ENCODE data around the gene CASK.
A peak's percentile ranks its signal among the peaks of the same experiment; 100 is the strongest.
"Not testable (repeated sequence)": the region's sequence is repeated elsewhere in the genome, so short reads cannot be mapped to it uniquely, and the experiment has no call there.

CASK gene

DNA sequence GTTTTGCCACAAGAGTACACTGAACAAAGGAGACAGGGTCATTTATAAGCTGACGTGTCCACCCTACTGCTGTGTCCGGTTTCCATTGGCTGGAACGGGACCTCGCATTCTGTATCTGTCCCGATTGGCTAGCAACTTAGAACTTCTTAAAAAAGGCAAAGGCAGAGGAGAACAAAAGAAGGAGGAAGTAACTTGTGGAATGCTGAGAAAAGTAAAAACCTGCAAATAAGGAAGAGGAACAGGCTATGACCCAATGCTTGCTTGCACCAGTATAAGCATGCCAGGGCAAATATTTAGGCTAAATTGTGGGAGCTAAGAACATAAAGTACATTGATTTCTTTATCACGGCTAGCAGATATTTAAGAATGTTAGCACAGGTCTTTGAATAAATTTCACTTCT is 203.7 kb downstream of the CASK start:
- not testable (repeated sequence) for H3K36me3 Mint-ChIP-seq; H3K27me3 Mint-ChIP-seq; H3K9me3 Mint-ChIP-seq (ENCODE audit: low read depth); H3K4me3 Mint-ChIP-seq
- H3K27ac Mint-ChIP-seq: peak overlapping the region; percentile 66
- H3K4me1 Mint-ChIP-seq (ENCODE audit: low read depth): peaks cover 58% of the 10 kb centered on the region

DNA sequence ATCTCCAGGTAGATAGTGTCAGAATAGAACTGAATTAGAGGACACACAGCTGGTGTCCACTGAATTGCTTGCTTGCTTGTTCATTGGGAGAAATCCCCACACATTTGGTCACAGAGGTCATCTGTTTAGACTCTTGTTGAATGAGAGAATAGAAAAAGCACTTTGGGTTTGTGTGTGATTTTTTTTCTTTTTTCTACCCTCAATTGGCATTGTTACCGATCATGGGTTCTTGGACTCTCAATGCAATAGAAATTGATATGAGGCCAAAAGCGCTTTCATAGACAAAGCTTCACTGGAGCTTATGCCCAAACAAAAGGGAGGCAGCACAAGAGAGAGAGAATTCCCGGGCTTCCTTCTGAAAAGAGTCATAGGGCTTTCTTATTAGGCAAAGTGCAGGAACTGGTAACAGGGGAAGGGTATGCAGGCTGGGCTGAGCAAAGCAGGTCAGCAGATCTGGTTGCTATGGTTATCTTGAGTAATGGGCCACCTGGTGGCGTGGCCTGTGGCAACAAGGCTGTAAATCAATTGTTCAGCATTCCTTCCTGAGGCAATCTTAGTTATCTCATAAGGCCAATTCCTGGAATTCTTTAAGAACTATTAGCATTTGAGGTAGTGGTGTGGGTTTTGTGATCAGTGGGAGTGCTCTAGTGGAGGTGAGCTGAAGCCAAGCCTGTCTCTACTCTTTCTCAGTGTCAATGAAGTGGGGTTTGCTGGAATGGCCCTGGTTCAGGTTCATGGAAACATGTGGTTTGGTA is 204.7 kb downstream of the CASK start:
- H3K4me1 Mint-ChIP-seq (ENCODE audit: low read depth): peaks cover 50% of the 10 kb centered on the region
- H3K9me3 Mint-ChIP-seq (ENCODE audit: low read depth): peaks cover 6% of the 10 kb centered on the region
- H3K4me3 Mint-ChIP-seq: no peak overlapping the region
- H3K27ac Mint-ChIP-seq: no peak overlapping the region
- H3K27me3 Mint-ChIP-seq: no peaks in the 10 kb centered on the region
- H3K36me3 Mint-ChIP-seq: peaks cover 14% of the 10 kb centered on the region

DNA sequence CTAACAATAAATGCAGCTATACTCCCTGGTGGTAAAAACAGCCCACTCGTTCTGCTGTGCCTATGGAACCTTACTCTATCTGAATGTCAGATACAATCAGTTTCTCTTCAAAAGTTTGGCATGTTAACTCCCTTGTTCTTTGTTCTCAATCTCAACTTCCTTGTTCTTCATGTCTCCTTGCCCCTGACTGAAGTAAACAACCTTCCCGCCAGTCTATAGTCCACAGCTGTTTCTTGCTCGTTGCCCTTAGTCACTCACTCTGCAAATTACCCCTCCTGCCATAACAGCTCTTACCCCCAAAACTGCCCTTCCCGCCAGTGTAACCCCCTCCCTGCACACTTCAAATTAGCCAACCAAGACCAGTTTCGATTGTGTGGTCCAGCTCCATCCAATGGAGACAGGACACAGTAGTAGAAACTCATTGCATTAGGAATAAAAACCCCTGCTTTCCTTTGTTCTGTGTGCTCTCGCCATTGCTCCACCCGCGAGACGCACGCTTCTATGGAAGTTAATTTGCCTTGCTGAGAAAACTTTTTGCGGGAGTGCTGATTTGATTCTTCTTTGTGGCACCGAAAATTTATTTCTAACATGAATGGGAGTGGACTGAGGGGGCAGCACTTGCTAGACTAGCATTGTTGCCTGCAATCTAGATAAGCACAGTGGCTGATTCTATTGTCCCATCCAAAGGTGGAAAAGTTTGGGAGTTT is 206.4 kb downstream of the CASK start:
- Mint-ChIP-seq H3K4me3 (no peak overlapping the region), H3K9me3 (ENCODE audit: low read depth) (no peaks in the 10 kb centered on the region), H3K36me3 (peaks cover 14% of the 10 kb centered on the region)

DNA sequence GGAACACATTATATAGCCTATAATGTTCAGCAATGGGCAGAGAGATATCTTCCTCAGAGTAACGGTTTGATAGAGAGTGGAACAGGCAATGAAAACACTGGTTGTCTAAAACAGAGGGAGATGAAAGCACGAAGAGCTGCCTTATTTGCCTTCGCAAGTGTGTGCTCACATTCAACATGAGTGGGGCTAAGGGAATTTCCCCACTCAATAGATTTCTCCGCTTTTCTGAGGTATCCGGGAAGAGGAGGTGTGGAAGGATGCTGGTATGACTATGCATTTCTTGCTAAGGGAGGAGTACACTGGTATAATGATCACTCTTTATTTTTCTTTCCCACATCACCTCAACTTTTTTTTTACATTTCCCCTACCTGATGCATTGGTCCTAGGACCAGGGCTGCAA is 207.1 kb downstream of the CASK start:
- peaks cover 34% of the 10 kb centered on the region for H3K4me1 Mint-ChIP-seq (ENCODE audit: low read depth)
- peak overlapping the region; percentile 22 for H3K27ac Mint-ChIP-seq
- no peaks in the 10 kb centered on the region for H3K9me3 Mint-ChIP-seq (ENCODE audit: low read depth)
- no peak overlapping the region for H3K4me3 Mint-ChIP-seq
- peaks cover 14% of the 10 kb centered on the region for H3K36me3 Mint-ChIP-seq
- H3K27me3 Mint-ChIP-seq: no peaks in the 10 kb centered on the region

More for the DNA sequence above, 206.4 kb downstream of the CASK start:
- Mint-ChIP-seq H3K27me3 (no peaks in the 10 kb centered on the region), H3K27ac (no peak overlapping the region), H3K4me1 (ENCODE audit: low read depth) (peaks cover 37% of the 10 kb centered on the region)

DNA sequence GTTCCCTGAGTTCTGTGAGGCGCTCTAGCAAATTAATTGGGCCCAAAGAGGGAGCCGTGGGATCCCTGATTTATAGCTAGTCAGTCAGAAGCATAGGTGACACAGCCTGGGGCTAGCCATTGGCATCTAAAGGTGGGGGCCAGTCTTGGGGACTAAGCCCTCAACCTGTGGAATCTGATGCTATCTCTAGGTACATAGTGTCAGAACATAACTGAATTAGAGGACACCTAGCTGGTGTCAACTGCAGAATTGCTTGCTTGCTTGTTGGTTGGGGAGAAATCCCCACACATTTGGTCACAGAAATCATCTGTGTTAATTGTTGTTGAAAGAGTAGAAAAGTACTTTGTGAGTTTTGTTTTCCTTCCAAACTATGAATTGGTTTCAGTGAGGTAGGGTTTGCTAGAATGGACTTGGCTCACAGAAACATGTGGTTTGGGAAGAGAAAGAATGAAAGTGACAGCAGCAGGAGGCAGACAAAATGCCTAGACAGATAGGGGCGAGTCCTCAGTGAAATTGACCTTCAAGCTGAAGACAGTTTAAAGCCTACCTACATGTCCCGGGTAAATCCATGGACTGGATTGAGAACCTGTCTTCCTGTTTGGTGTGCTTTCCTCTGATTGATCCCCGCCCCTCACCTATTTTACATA is 212.2 kb downstream of the CASK start:
- Mint-ChIP-seq H3K4me3 (no peak overlapping the region), H3K9me3 (ENCODE audit: low read depth) (no peaks in the 10 kb centered on the region), H3K36me3 (peaks cover 7% of the 10 kb centered on the region), H3K27ac (no peak overlapping the region), H3K27me3 (no peaks in the 10 kb centered on the region), H3K4me1 (ENCODE audit: low read depth) (peaks cover 37% of the 10 kb centered on the region)

DNA sequence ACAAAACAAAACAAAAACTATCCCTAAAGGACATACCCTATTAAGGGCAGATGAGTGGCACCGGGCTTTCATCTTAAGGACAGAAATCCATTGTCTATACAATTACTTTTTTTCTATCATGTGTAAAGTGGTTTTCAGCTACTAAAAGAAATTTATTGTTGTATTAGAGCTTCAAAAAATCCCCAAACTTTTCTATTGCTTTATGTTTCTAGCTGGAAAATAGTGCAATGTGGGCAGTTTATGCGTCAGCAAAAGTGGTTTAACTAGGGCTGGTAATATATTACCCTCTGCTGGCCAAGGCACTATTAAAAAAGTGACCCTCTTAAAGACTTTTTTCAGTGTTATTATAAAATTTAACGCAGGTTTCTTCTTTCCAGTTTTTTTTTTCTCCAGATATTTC is 214.9 kb downstream of the CASK start:
- H3K36me3 Mint-ChIP-seq: peaks cover 2% of the 10 kb centered on the region
- peaks cover 50% of the 10 kb centered on the region for H3K4me1 Mint-ChIP-seq (ENCODE audit: low read depth)
- no peaks in the 10 kb centered on the region for H3K27me3 Mint-ChIP-seq
- H3K9me3 Mint-ChIP-seq (ENCODE audit: low read depth): no peaks in the 10 kb centered on the region
- H3K4me3 Mint-ChIP-seq: no peak overlapping the region
- no peak overlapping the region for H3K27ac Mint-ChIP-seq

DNA sequence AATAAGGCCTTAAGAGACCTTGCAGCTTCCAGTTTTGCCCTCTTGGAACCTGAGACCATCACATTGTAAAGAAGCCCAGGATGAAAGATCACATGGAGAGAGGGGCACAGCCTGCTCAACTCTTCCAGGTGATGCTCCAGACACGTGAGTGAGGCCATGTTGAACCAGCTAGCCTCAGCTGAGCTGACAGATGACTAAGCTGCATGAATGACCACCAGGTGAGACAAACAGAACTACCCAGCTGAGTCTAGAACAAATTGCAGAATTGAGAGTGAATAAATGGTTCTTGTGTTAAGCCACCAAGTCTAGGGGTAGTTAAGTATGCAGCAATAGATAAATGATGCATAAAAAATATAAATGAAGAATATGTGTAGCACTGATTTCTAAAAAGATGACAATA is 216.1 kb downstream of the CASK start:
- Mint-ChIP-seq H3K9me3 (ENCODE audit: low read depth) (no peaks in the 10 kb centered on the region), H3K36me3 (no peaks in the 10 kb centered on the region), H3K4me1 (ENCODE audit: low read depth) (peaks cover 51% of the 10 kb centered on the region), H3K4me3 (no peak overlapping the region), H3K27ac (peak overlapping the region; percentile 54), H3K27me3 (no peaks in the 10 kb centered on the region)

DNA sequence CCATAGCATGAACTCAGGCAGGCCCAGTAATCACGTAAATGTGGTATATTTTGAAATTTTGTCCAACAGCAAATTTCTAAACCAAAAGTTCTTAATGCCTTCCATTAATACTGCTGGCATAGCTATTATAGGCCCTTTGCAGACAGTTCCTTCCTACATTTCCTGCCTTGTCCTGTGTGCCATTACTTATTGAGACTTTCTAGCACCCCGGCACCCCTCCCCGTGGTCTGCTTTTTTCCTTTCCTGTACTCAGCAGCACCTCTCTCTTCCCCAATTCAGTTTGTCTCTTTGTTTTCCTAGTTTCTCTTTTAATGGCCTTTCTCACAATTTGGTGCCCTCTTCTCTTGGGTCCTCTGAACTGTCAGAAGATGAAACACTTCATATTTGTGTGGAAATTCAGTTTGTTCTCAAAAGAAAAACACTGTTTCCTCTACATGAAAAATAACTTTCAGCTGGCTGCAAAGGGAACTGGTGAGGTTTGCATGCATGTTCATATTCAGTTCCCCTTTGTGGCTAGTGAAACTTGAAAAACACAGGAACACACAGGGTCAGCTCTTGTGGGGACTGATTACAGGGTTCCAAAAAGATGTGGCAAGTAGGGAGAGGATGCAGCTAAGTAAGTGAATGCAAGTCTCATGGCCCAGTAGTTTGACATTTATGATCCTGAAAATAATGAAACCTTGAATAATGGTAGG is 217.5 kb downstream of the CASK start:
- peak overlapping the region; percentile 14 for H3K4me3 Mint-ChIP-seq
- H3K36me3 Mint-ChIP-seq: no peaks in the 10 kb centered on the region
- H3K9me3 Mint-ChIP-seq (ENCODE audit: low read depth): no peaks in the 10 kb centered on the region
- peak overlapping the region; percentile 51 for H3K27ac Mint-ChIP-seq
- H3K4me1 Mint-ChIP-seq (ENCODE audit: low read depth): peaks cover 47% of the 10 kb centered on the region
- H3K27me3 Mint-ChIP-seq: no peaks in the 10 kb centered on the region

DNA sequence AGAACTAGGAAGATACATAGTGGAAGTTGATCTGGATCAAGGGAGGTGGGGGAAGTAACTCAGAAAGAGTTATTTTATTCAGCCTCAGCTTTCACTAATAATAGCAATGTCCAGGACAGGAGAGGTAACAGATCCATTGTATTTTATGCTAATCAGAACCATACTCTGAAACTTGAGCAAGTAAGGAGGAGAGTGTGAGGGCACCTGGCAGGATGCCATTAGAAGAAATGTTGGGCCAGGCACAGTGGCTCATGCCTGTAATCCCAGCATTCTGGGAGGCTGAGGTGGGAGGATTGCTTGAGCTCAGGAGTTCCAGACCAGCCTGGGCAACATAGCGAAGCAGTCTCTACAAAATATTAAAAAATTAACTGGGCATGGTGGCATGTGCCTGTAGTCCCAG is 218.3 kb downstream of the CASK start:
- peaks cover 42% of the 10 kb centered on the region for H3K4me1 Mint-ChIP-seq (ENCODE audit: low read depth)
- H3K36me3 Mint-ChIP-seq: no peaks in the 10 kb centered on the region
- no peak overlapping the region for H3K4me3 Mint-ChIP-seq
- peak overlapping the region; percentile 47 for H3K27ac Mint-ChIP-seq
- H3K9me3 Mint-ChIP-seq (ENCODE audit: low read depth): no peaks in the 10 kb centered on the region
- no peaks in the 10 kb centered on the region for H3K27me3 Mint-ChIP-seq

DNA sequence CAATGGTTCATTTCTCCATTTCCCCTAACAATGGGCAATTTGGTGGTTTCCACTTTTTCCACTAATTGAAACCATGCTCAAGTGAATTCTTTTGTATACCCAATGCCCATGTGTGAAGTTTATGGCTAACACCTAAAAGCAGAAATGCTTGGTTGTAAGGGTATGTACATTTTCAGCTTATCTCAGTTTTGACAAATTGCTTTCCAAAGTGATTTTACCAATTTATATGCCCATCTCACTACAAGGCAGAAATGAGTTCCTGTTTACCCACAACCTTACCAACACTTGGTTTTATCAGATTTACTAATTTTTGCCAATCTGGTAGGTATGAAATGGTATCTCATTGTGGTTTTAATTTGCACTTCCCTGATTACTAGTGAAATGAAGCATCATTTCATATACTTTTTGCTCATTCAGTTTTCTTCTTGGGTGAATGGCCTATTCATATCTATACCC is 219.8 kb downstream of the CASK start:
- no peaks in the 10 kb centered on the region for H3K27me3 Mint-ChIP-seq
- no peak overlapping the region for H3K27ac Mint-ChIP-seq
- H3K4me3 Mint-ChIP-seq: no peak overlapping the region
- peaks cover 43% of the 10 kb centered on the region for H3K4me1 Mint-ChIP-seq (ENCODE audit: low read depth)
- no peaks in the 10 kb centered on the region for H3K9me3 Mint-ChIP-seq (ENCODE audit: low read depth)
- H3K36me3 Mint-ChIP-seq: no peaks in the 10 kb centered on the region

DNA sequence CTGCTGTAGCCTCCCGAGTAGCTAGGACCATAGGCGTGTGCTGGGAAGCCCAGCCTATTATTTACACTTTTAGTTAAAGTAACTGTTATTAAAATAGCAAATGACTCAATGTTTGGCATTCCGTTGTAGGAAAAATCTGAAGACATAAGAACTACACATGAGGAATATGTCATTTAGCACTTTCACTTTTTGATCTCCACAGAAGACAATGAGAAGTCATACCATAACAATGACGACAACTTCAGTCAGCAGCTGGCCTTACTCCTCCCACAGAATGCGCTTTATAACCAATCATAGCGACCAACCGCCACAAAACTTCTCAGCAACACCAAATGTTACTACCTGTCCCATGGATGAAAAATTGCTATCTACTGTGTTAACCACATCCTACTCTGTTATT is 227.9 kb downstream of the CASK start:
- peaks cover 41% of the 10 kb centered on the region for H3K4me1 Mint-ChIP-seq (ENCODE audit: low read depth)
- H3K4me3 Mint-ChIP-seq: no peak overlapping the region
- H3K9me3 Mint-ChIP-seq (ENCODE audit: low read depth): no peaks in the 10 kb centered on the region
- H3K36me3 Mint-ChIP-seq: peaks cover 7% of the 10 kb centered on the region
- H3K27me3 Mint-ChIP-seq: no peaks in the 10 kb centered on the region
- H3K27ac Mint-ChIP-seq: no peak overlapping the region

DNA sequence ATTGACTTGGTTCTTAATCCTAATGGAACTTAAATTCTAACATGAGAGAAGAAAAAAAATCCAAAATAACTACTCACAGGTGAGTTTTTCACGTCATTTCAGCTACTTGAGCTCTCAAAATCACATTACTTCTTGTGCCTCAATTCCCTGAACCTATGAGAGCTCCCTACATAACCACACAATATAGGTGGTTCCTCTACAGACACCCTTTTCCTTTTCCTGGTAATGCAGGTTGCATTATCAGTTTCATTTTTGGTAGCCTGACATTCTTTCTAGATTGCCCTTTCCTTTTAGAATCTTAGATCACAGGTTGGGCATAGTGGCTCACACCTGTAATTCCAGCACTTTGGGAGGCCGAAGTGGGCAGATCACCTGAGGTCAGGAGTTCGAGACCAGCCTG is 230.3 kb downstream of the CASK start:
- peaks cover 44% of the 10 kb centered on the region for H3K4me1 Mint-ChIP-seq (ENCODE audit: low read depth)
- H3K27me3 Mint-ChIP-seq: no peaks in the 10 kb centered on the region
- H3K4me3 Mint-ChIP-seq: peak overlapping the region; percentile 13
- no peak overlapping the region for H3K27ac Mint-ChIP-seq
- H3K36me3 Mint-ChIP-seq: peaks cover 7% of the 10 kb centered on the region
- no peaks in the 10 kb centered on the region for H3K9me3 Mint-ChIP-seq (ENCODE audit: low read depth)

DNA sequence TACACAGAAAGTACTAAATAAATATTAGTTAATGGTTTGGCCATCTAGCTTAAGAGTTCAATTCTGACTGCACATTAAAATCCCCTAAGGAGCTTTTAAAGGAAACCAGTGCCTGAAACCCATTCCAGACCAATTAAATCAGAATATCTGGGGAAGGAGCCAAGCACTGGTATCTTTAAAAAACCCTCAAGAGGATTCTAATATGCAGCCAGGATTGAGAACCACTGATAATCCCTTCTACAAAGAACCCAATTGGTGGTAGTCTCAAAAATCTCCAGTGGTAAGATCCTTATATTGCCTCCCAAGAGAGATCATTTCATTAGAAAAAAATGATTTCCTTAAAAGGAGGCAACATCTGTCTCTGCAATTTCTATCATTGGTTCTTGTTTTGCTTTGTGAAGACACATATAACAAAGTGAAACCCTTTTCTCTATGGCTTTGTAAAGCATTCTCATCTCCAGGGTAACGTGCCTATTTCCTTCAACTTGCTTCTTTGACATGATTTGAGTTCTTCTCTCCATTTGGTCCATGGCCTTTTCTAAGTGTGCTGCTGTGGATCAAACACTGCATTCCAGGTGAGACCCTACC is 231.1 kb downstream of the CASK start:
- Mint-ChIP-seq H3K27me3 (no peaks in the 10 kb centered on the region), H3K4me3 (no peak overlapping the region), H3K4me1 (ENCODE audit: low read depth) (peaks cover 46% of the 10 kb centered on the region), H3K36me3 (peaks cover 7% of the 10 kb centered on the region), H3K27ac (no peak overlapping the region), H3K9me3 (ENCODE audit: low read depth) (no peaks in the 10 kb centered on the region)

DNA sequence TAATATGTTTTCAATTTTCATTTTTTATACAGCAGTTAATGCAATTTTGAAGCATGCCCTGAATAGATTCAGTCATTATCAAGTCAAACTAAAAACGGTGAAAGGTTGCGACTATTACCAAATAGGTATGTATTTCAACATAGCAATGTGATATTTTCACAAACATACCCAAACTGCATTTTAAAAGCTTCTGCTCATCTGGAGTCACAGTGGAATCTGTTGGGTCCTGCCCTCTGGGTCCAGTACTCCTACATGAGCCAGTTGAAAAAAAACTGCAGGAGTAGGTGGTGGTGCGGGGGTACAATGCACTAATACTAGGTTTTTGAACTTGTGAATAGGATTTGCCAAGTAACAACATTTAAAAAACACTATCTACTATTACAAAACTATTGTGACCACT is 233.6 kb downstream of the CASK start:
- Mint-ChIP-seq H3K4me3 (no peak overlapping the region), H3K27me3 (no peaks in the 10 kb centered on the region), H3K27ac (no peak overlapping the region), H3K9me3 (ENCODE audit: low read depth) (no peaks in the 10 kb centered on the region), H3K4me1 (ENCODE audit: low read depth) (peaks cover 39% of the 10 kb centered on the region), H3K36me3 (peaks cover 2% of the 10 kb centered on the region)
